UCSD-AML1 (cell line): ENCODE results near the gene NME9.
A peak's percentile ranks its signal among the peaks of the same experiment; 100 is the strongest.

Source experiments
- DNase-seq: peaks from one replicate; lab custom pipeline; 2025; ENCODE audit not compliant: unreplicated experiment; lab: John Stamatoyannopoulos, UW

The NME9 gene

DNA sequence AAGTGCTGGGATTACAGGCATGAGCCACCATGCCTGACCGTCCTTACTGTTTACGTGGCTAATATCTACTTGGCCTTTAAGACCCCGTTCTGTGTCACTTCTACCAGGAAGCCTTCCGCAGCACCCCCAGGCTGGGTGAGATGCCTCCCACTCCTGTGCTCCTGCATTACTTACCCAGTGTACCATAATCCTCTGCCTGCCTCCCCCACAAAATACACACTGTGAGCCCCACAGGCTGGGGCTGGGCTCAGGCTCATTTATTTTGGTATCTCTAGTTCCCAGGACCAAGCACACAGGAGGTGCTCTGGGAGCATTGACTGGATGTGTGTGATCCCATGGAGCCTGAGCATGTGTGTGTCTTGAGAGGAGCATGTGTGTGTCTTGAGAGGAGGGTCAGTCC, 33.7 kb upstream of the NME9 start:
- DNase-seq, result no peak

DNA sequence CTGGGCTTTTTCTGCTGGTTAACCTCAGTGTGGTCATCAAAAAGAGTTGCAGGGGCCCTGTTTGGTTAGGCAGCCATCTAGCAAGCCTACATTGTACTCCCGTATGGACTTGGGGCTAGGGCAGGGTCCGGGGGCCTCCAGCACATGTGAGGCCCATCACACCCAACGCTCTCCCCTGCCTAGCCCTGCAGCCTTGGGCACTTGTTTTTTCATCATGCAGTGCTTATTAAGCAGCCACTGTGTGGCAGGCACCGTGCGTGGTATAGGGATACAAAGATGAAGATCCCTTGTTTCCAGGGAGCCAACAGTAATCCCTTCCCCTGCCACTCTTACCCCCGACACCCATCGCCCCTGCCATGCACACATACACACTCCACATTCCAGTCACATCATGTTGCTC, 32.9 kb upstream of the NME9 start:
- DNase-seq, result no peak

DNA sequence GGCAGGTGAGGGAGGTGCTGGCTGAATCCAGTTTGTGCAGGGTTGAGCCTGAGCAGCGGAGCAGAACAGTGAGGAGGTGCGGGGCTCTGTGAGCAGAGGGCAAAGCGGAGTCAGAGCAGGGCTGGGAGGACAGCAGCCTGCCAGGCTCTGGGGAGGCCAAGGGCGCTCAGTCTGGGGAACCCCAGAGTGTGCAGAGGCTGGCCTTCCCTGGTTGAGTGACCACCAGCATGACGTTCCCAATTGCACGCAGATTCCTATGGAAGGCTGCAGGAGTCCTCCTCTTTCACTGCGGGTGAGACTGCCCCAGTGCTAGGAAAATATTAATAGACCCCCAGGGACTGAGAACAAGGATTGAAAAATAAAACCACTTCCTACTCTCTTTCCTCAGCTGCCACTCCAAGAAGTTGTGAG, 31.9 kb upstream of the NME9 start:
- no peak for DNase-seq

DNA sequence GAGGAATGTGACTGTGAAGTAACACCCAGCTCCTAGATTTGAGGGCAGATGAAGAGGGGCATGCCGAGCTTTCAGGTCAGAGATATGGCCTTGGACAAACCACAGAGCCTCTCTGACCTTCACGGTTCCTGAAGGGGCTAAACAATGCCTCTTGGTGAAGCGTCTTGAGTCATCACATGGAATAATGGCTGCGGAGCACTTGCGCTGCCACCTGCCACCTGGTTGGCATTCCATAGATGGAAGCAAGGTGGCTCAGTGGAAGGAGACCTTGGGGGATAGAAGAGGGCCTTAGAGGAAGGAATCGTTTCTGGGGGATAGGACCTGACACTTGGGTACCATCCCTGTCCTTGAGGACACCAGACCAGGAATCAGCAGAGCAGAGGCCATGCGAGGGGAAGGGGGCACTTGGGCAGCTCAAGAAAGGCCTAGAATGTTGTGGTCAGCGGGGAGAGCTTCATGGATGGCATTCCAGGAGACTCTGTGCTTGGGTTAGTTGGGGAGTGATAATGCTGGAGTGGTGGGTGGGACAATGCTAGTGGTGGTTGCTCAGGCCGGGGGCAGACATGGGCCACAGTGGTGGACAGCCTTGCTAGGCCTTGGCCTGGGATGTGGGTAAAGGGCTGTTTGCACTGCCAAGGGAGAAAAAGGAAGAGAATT, 31.3 kb upstream of the NME9 start:
- no peak for DNase-seq

DNA sequence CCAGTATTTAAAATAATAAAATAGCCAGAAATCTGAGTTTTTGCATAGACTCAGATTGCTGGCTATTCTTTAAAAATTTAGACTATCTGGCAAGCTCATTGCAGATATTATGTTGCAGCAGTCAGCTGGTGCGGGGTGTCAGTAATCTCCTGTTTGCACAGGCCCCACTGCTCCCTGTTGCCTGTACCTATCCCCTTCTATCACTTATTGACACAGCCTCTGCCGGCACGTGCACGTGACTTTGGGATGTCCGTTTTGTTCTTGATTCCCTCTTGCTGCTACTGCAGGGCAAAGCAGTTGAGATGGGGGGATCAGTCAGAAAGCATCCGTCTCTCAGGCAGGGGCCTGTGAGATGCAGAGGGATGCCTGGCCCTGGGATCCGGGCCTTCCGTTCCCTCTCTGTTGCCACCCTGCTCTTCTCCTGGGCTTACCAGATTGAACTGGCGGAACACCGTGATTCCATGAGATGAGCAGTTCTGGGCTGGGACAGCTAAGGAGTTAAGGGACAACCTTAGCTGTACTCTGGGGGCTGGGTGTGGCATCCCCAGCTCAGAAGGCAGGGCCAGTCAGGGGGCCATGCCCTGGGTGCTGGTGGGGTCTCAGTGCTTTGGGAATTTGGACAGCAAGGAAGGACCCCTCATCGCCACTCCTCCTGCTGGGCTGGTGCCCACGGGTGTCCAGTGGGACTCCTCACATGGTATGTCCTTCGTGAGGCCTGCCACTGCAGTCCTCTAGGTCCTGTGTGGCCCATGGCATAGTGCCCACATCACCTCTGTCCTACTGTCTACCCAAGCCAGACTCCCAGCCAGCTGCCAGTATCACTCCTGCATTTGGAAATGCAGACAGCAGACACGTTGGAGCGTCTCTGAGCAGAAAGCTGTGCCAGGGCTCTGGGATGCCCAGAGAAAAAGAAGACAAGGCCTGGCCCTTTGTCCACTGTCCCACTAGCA, 30.5 kb upstream of the NME9 start:
- no peak for DNase-seq

DNA sequence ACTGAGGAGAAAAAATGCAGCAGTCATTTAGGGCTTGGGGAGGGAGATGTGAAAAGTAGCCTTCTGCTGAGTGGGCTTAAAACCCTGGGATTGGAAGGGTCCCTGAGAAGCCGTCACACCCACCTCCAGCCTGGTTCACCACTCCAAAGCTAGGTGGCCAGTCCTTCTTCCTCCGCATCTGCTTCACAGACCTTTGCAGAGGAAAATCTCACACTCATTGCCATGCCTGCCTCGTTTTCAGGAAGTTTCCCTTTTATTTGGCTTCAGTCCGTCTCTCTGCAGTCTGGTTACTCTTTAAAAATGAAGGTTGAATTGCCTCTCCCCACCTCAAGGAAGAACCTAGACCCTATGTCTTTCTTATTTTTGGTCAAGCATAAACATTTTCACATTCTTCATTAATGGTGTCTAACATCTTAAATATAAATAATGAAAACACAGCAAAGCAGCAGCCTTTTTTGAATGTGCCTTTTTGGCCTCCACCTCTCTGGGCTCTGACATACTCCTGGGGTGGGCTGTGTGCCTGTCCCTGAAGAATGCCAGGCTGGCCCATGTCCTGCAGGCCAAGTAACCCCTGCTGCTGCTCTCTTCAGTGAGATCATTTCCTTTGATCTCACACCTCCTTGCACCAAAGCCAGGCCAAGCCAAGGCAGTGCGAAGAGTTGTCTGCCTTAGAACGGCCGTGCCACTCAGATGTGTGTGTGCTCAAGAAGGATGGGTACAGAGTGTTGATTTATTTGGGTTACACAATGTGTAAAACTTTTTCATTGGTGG, 29.7 kb upstream of the NME9 start:
- DNase-seq, result no peak

DNA sequence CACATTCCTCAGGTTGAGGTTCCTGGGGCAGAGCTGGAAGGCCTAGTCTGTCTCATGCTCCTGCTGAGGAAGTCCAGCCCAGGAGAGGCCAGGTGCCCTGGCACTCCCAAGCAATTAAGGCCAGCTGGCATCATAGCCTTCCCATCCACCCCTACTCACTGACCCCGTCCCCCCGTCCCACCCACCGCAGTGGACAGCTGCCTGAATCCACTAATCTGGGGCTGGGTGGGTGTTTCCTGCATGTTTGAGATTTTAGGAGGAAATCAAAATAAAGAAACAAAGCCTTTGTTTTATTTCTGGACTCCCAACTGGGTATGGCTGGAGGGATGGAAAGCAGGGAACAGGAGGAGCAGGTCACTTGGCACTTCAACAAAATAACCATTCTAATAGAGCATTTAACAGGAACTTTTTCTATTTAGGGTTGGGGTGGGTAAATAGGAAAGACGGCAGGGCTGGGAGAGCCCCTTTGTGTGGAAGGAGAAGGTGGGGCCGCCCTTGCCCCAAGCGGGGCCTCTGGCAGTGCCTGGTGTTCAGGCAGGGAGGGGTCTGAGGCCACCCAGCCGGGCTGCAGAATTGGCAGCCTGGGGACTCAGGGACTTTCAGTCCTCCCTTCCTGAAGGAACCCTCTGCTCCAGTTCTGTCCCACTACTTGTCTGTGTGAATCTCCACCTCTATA, 27.2 kb upstream of the NME9 start:
- DNase-seq, result no peak

DNA sequence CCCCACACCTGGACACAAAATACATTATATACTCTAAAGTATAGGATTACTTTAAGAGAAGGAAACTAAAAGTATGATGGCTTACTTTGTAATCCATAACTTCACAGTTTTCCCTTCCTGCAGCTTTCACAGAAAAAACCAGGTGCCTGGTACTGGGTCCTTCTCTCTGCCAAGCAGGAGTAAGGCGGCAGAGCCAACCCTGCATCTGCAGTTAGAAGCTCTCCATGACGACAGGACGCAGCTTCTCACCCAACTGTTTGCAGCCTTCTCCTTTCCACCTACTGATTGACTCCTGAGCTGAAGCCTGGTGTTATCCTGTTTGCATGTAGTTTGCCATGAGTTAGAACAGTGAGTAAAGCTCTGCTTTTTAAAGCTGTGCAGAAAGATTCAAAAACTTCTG, 25.4 kb upstream of the NME9 start:
- no peak for DNase-seq

DNA sequence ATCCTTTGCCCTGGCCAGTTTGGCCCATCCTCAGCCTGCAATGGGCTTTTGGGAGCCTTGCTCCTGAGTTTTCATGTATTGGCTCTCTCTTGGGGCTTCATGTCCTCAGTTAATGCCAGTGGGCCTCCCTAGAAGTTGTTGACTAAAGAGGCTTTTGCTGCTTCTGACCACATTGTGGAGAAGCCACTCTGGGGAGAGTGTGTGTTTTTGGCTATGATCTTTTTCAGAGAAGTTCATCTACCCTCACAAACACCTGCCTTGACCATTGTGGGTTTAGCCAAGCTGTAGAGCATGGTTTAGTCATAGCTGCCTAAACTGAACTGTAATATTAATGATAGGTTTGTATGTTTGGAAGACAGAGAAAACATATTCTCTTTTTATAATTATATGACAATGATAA, 24.7 kb upstream of the NME9 start:
- no peak for DNase-seq

DNA sequence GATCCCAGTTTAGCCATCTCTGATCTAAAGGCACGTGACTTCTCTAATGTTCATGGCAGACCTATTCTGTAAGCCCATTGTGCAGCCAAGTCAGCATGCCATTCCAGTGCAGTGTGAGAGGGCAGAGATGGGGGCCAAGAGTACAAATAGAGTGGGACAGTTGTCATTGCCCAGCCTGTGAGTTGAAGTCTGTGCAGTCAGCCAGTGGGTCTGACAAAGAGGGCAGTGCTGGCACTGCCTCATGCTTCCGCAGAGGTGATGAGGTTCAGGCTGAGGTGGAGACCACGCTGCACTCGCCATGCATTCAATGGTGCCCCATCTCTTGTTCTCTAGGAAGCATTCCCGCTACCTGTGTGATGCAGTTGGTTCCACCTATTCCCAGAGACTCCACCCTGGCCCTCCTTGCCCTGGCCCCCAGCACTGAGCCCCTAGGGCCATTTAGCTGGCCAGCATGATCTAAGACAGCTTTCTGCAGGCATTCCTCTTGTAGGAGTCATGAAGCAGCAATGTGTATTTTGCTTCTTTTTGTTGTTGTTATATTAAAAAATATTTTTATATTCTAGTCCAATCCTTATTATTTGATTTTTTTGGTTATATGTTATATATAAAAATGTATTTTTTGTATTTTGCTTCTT, 22.4 kb upstream of the NME9 start:
- DNase-seq, result no peak

DNA sequence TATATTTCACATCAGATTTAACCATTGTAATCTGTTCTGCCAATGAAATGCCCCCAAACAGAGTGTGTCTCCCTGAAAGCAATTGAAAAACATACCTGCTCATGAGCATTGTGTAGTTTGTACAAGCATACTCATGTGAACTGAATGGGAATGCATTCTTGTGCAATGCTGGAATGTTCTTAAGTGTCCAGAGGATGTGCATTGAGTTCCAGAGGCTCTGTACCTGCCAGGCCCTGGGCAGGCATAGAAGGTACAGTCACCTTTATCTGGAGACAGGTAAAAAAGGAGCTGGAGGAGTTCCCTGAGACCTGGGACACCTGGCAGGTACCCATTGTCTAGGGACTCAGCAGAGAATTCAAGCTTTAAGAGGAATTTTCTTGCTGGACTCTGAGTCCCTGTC, 21.5 kb upstream of the NME9 start:
- DNase-seq, result no peak

DNA sequence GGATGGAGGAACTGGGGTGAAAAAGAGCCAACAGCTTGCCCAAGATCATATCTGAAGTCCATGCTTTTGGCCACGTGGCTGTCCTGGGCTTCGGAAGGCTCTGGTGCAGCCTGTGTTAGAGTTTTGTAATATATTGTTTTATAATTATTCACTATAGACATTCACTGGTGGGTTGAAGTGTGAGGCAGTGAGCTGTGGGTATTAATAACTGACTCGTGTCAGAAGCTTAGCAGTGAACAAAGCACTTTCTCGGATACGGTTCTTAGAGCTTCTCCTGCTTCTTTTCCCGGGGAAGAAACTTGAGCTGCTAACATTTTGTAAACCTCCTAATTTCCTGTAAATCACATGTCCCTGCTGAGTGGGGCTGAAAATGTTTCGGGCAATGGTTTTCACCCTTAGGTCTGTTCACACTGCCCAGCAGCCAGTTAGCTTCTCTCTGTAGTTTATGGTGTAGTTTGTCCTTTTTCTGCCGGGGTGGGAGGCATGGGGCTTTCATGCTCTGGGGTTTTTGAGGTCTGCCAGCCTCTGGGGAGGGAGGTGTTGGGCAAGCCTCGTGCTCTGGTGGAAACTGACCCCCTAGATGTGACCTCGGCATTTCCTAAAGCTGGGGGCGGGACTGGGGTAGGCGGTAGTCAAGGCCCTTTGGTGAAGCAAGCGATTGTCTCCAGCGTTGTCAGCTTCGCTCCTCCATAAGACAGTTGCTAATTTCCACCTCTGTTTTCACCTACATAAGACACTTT, 20.4 kb upstream of the NME9 start:
- no peak for DNase-seq

DNA sequence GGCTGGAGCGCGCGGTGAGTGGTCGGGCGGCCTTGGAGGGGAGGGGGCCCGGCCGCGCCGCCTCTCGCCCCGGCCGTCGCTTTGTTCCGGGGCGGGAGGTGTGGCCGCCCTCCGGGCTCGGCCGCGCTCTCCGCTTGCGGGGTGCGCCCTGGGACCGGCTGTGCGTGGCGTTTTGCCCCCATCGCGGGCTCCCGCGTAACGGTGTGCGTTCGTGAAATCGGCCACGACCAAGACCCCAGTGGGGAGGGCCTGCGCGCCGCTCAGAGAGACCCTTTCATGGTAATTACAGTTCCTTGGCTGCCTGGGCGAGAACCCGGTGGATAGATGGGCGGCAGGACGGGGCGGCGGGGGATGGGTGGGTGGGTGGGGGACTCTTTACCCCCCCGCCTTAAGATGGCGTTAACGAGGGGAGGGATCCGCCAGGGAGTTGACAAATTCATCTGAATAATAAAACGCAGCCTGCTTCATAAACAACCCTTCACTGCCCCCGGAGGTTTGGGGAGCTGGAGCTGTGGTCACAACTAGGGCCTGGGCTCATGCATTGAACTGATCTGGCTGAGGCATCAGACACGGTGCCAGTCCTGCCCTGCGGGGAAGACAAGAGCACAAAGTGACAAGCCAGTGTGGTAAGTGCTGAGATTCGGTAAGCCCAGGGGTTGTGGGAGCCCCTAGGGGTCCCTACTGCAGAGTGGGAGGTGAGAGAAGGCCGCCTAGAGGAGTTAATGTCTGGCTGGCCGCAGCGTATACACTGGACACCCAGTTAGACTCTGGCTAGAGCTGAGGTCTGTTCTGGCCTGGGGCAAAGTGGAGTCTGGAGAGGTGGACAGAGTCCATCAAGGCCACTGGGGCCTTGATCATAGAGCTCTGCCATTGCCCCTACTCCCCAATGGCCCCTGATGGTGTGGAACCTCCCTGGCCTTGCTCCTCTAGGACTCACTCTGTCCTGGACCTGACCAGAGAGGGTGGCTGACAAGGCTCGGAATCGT, 19.4 kb upstream of the NME9 start:
- DNase-seq, result no peak

DNA sequence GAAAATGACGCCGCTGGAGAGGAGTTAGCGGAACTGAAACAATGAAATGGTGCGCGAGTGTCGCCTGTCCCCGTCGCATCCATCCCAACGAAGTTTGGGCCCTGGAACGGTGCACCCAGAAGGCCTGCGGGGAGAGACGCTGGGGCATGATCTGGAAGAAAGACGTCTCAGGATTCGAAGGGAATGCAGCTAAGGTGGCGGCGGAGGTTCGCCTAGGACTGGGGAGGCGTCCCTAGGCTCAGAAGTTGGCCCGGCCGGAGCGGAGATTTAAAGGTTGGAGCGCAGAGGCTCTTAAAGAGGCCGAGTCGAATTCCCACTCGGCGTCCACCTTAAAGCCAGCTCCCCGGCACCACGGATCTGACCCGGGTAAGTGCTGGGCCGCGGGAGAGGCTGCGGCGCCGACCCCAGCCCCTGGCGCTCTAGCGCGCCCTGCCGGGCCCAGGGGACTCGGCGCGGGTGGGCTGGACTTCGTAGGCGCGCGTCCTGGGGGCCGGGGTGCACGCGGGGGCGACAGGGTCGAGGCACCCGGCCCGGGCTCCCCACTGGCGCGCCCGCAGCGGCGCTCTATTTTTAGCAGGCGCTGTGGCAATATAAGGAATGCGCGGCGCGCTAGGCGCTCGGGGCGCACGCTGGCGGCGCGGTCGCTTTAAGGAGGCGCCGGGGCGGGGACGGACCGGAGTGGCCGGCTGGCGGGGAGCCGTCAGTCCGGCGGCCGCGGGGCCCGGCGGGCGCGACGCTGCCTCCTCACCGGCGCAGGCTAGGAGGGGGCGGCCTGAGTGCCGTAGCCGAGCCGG, 18.5 kb upstream of the NME9 start, which contains the start of gene MRAS:
TSS of gene MRAS (plus strand) at position 620 of the 794 bp plus-strand sequence. CDS start 24,305 bp downstream, outside the sequence.
- peak; percentile 30 for DNase-seq

DNA sequence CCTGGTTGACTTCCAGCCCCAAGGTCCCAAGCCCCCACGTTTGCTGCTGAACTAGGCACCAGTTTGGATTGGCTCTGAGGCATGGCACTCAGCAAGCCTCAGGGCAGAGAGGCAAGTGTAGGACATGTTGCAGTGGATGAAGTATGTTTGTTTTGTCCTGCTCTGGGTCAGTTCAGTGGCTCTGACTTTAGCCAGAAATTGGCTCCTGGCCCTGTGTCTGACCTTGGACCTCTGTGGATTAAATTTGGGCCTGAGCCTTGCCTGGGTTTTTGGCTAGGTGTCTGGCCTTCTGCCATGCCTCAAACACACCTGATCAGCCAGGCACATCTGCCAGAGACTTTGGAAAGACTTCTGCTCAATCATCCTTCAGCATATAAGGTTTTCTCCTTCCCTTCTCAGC, 15.1 kb upstream of the NME9 start:
- no peak for DNase-seq

DNA sequence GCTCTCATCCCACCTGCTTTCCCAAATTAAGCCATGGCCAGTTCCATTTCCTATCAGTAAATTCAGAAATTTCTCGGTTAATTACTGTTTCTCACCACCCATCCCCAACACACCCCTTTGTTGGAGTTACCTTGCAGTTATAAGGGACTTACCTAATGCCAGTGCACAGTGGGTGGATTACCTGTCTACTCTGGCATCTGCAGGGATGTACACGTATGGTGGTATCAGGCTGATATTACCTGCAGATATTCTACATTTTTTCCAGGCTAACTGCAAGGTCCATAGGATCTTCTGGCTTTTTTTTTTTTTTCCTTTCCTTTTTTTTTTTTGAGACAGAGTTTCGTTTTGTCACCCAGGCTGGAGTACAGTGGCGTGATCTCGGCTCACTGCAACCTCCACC, 10.9 kb upstream of the NME9 start:
- DNase-seq, result no peak

DNA sequence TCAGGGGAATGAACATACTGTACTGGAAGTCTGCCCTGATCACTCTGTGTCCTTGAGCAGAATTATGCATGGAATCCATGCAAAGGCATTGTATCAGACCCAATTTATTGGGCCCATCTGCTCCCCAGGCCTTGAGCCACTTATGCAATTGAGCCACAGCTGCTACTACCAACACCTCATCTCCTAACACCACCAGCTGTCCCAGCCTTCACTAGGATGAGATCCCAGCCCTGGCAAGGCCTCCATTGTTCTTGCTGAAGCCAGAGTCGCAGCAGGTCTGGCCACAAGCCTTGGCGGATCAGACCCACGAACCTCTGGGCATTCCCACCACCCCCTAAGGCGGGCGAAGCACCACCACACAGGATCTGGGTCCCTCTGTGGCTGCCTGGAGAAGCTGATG, 9.2 kb upstream of the NME9 start:
- no peak for DNase-seq

DNA sequence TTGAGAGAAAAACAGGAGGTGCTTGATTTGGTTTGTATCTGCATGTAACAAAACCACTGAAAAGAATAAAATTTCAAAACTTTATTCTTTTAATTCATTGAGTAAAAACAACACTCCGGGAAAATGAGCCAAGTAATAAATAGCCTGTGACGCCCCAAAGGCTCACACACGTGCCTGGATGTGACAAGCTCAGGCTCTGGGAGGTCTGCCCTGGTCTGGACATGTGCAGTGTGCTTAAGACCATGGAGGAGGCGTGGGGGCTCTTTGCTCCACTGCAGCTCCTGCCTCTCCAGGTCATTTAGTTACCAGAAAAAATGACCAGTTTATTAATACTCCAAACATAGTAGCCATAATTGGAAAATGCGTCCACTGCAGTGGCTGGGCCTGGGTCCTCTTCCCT, 8.6 kb upstream of the NME9 start:
- DNase-seq, result no peak
